CD4-positive, alpha-beta T cell treated with Interleukin-2 at 100 ng/mL for 4 hours (primary cell): ENCODE measurements around the gene AOX1.
"Not testable (repeated sequence)": the region's sequence is repeated elsewhere in the genome, so short reads cannot be mapped to it uniquely, and the experiment has no call there.

Source experiments
- DNase-seq: peaks from one replicate; pipeline ENCODE4 v3.0.0-alpha.2; 2020; ENCODE audit warnings: low spot score

Gene AOX1

DNA sequence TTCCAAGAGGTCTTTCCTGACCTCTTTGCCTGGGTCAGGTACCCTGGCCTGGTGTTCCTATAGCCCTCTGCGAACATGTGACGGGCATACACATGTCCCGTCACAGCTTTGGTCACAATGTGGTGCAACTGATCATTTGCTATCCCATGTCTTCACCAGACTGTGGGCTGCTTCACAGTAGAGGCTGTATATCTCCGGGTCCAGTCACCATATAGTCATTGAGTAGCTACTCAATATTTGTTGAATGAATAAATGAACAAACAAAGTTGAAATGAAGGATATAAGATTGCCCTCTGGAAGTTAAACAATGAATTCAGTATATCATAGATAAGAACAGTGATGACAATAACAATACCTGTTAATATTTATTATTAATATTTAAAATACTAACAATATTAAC, 16.8 kb downstream of the AOX1 start:
- no peak for DNase-seq

DNA sequence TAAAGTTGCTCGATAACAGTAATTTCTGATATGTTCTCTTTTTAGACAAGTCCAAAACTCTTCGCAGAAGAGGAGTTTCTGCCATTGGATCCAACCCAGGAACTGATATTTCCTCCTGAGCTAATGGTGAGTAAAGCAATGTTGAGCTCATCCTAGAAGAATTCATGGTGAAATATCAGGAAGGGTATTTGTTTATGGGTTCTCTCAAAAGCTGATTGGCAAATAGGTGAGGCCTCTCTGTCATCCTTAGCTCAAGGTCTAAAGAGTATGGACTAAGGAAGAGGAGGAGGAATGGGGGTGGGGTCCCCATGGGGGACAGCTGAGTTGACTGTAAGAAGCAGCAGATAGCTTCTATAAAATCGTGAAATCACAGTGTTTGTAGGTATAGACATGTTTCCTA, 18.2 kb downstream of the AOX1 start:
- no peak for DNase-seq

DNA sequence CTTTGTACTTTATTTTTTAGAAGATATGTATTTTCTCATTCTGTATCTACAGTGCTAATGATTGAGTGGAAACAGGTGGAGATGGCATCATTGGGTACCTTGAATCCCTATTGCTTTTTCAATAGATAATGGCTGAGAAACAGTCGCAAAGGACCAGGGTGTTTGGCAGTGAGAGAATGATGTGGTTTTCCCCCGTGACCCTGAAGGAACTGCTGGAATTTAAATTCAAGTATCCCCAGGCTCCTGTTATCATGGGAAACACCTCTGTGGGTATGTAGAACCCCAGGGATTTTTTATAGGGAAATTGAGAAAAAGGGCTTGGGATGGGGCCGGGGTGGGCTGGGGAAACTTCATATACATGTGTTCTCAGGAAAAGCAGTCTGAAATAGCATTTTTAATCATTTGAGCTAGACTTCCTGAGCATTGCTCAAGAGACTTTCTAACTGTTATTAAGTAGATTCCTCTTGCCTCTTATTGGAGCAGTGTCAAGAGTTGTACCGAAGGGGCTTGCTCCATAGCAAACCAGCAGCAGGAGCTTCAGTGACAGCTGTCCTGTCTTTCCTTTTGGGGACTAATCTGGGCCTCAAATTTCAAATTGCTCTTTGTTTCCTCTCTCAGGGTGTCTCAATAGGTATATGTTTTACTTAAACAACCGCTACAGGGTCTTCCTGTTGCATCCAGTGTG, 18.9 kb downstream of the AOX1 start:
- no peak for DNase-seq

DNA sequence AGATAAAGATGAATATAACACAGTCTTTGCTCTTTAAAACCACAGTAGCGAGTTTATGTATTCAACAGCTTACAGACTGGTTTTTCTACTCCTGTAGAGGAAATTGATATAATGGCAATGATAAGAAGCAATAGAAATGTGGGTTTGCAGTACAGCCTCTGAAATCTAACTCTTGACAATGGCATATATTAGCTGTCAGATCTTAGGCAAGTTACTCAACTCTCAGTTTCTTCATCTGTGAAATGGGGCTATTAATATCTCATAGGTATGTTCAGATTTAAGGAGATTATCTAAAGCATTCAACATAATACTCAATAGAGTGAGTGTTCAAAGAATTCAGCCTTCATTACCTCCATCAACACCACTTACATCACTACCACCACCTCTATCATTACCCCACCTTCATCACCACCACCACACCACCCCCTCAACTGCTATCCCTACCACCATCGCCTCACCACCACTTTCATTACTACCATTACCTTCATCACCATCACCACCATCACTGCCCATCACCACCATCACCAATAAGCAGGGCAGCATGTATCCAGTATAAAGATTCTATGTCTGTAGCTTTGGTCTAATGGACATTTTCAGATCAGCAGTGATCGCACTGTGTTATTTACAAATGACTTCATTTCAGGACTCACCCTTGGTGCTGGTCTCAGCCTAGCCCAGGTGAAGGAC, 22.7 kb downstream of the AOX1 start:
- DNase-seq: no peak

DNA sequence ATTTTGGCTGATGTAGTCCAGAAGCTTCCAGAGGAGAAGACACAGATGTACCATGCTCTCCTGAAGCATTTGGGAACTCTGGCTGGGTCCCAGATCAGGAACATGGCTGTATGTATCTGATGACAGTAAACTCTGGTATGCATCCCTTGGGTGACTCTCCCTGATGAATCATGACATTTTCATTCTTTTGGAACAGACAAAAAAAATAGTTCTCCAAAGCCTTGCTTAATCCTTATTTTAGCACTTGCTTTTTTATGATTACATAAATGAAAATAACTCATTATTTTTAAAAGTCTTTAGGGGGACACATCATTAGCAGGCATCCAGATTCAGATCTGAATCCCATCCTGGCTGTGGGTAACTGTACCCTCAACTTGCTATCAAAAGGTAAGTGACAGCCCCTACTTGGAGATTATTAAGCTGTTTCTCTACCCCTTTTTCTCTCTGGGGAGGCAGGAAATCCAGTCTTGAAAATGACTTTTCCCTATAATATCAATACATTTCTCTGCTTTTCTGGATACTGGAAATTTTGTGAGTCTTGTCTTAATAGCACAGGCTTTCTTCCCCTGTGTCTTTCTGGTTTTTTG, 23.3 kb downstream of the AOX1 start:
- no peak for DNase-seq

DNA sequence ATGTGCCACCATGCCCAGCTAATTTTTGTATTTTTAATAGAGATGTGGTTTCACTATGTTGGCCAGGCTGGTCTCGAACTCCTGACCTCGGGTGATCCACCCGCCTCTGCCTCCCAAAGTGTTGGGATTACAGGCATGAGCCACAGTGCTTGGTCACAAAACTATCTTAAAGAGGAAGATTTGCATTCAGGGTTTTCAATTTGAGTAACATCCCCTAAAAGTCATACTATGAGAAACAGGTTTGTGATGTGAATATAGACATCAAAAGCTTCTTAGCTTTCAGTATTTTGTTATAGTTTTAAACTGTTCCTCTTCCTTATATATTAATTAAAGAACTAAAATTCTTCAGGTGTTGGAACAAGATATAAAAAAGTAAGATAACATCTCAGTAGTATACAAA, 24.4 kb downstream of the AOX1 start:
- DNase-seq: not testable (repeated sequence)

DNA sequence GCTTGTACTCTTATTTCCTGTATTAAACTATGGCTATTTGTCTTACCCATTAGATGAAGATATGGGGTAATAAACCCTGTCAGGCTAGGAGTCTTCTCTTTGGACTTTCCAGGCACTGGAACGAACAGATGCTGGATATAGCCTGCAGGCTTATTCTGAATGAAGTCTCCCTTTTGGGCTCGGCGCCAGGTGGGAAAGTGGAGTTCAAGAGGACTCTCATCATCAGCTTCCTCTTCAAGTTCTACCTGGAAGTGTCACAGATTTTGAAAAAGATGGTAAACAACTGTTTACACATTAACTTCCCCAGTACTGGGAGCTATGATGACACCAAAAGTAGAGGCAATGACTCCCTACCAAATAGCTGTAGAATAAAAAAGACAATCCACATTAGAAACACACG, 27.9 kb downstream of the AOX1 start:
- DNase-seq: no peak

DNA sequence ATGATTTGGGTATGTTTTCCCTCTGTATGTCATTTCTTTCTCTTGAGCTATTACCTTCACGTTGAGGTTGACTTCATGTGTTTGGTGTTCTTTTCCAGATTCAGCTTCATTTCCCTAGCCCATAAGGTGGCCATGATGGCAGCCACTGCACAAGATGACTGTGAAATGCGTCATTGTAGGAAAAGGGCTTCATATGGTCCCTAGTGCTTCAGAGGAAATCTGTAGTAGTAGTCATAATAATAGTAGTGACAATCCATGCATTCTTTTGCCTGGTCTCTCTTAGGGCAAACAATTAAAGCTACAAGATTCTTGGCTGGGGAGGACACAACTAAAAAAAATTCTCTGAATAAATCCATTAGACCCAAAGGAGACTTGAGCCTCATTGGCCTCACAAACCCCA, 28.4 kb downstream of the AOX1 start:
- no peak for DNase-seq

DNA sequence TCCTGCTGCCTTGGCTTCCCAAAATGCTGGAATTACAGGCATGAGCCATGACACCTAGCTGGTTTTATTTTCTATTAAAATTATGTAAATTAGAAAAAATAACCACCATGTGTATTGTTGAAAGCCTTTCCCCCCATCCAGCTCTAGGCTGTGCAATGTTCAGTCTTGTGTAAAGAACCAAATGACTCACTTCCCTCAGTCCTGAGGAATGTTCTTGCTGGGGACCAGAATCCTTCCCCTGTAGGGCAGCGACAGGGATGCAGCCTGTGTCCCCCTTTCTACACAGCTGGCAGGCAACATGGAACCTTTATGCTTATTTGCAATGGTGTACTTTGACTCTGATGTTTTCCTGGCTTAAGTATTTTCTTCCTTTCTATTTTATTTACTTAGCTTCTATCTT, 29.4 kb downstream of the AOX1 start:
- no peak for DNase-seq

DNA sequence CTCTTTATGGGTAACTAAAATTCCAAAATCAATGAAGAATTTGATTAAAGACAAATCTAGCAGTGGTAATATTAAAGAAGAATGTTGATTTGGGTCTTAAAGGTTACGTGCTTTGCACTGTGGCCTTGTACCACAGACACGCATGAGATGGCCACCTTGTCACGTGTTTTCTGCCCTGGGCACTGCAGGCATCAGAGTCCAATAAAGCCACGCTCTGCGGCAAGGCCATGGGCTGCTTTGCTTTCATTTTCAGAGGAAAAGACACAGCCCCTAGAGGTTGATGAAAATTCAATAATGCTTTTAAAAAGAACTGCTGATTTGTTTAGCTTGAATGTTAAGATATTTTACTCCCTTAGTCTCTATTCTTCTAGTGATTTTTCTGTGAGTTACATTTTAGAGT, 30.4 kb downstream of the AOX1 start:
- DNase-seq: no peak

DNA sequence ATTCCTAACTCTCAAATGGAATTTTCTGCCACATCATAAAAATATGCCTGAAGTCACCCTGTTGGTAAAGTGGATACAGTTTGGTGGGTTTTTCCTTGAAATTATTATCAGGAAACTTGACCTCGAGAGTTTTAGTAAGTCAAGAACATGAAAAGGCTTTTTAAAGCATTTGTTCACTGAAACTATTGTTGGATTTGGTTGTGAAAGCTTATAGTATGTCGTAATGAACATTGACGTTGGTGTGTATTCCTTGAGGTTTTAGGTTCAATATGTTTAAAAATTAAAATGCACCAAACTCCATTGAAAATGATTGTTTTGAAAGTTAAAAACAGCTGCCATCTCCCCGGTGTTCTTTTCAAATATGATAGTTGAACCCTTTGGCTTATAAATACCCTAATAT, 30.8 kb downstream of the AOX1 start:
- no peak for DNase-seq

DNA sequence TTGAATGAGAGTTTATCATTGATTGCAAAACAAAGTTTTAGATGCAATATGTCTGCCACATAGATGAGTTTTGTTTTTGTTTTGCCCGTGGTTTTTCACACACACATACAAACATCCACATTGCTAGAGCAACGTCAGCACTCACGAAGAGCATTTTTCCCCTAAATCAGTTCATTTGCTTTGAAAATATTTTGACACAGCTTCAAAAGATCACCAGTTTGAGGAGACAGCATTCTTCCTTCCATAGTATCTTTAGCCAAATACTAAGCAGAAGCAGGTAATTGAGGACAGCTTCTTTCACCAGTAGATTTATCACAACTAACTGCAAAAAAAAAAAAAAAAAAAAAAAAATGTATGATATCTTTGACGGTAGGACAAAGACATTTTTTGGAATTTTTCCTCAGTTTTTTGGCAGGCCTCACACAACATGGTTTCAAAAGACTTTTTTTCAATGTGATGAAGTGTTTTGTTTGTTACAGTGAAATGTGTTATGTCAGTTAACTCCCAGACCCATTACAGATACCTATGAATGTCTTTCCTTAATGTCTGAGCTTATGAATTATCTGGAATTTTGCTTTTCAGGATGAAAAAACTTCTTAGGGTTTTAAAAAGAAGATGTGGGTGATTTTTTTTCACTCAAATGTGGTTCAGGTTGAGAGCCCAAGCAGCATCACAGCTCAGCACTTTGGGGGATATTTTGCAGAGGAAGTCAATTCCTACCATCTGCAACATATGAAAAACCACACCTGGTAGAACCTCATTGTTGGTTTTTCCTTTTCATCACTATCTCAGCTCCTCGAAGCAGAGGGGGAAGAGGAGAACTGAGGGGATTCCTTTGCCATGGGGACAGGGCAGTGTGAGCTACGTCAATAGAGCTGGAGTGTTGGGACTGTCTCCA, 31.6 kb downstream of the AOX1 start:
- no peak for DNase-seq

DNA sequence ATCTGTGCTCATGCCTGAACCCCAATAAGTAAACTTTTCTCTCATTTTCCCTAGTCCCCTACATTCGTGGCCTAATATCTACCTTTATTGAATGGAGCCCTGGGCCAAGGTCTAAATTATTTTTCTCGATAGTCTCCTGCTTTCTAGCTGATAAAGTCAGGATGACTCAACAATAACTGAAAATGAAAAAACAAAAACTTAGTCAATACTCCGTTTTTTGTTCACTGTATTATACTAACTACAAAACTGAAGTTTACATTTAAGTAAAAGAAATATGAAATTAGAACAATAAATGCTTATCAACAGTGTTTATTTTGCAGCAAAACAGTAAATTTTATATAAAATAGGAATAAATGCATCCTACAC, 32.2 kb downstream of the AOX1 start:
- no peak for DNase-seq

DNA sequence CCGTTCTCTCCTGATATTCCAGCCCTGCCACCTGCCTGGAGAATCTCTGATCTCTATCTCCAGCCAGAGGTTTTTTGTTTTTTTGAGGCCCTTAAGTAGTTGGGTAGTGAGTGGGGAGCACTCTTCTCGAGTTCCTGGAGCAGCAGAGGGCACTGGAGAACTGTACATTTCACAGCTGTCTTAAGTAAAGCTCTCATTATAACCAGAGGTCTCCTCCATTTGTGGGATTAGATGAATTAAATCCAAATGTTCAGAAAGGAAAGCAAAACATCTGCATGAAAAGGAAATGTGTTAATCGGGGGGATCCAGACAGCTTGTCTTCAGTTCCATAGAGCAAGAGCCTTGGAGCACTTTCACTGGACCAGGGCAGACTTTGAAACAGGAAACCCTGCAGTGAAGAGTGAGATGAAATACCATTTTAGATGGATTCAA, 32.8 kb downstream of the AOX1 start:
- no peak for DNase-seq

DNA sequence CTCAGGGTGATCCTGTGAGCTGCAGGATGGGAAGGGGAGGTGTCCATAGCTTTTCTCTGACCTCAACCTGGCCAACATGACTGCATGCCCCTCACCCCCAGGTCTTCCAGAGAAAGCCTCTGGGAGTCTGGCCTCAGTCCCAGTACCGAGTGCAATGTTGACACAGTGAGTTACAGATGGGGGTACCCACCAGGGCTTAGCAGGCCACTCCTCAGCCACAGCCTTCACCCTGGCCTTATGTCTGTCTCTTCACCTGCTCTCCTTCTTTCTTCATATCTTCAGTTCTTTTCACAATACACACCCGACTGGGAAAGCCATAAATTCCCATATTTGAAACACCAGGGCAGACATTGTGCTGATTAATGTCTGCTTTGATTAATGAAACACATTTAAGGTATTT, 33.5 kb downstream of the AOX1 start:
- DNase-seq: no peak

DNA sequence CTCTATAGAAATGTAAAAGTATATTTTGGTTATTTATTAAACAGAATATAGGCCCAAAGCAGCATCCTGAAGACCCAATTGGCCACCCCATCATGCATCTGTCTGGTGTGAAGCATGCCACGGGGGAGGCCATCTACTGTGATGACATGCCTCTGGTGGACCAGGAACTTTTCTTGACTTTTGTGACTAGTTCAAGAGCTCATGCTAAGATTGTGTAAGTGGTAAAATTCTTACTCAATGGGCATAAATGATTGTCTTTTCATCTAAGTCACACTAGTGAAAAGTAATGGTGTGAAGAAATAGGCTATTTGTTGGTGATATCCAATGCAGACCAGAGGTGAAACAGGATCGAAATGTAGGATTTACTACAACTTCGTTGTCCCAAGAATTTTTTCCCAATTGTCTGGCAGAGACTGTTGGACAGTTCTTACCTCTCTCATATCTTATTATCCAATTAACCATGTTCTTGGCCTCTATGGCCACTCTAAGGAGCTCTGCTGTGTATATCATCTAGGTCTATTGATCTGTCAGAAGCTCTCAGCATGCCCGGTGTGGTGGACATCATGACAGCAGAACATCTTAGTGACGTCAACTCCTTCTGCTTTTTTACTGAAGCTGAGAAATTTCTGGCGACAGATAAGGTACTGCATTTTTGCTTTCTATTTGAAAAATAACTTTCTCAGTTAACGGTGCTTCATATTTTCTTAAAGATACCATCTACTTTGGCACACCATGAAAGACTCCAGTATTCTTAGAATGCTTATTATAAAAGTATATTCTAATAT, 35.0 kb downstream of the AOX1 start:
- DNase-seq: no peak

DNA sequence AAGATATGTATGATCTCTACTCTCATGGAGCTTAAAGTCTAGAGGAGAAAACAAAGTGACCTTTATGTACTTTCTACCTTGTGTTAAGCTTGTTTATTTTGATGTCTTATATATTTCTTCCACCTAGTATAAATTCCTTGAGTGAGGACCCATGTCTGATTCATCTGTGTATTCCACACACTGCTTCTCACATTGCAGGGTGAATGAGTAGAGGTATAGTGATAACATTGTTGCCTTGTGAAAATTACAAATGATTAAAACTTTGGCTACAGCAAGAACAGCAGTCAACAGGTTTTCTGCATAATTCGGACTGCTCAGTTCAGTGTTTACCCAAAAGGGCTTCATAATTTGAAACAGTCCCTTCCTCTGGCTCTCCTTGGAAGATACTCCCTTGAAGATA, 36.3 kb downstream of the AOX1 start:
- DNase-seq: no peak

DNA sequence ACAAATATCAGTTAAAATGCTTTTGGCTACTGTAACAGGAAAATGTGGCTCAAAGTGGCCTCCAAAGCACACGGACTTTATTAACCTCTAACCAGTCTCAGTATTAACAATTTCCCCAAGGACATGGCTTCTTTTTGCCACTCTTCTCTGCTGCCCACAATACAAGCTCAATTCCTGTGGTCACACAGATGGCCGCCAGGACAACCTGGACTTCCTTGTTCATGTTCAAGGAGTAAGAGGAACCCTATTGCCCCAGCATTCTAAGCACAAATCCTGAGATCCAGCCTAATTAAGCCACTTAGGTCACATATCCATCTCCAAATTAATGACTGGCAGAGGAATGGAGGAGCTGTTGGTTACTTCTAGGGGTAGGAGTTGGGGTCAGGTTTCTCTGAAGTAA, 38.2 kb downstream of the AOX1 start:
- DNase-seq: no peak

DNA sequence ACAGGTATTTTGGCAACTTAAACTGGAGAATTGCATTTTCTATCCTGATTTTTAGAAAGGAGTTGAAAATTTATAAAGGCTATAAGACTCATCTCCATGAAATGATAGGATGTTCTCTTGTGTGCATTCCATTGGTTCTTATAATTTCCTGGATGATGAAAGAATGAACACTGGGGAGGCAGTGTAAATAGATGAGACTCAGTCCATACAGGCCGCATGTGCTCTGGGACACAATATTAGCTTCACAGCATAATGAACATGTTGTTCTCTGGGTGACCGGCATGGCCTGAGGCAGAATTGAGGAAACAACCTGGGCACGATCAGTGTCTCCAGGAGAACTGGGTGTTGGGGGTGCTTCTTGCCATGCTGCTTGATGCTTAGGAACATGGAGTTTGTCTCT, 38.8 kb downstream of the AOX1 start:
- no peak for DNase-seq

DNA sequence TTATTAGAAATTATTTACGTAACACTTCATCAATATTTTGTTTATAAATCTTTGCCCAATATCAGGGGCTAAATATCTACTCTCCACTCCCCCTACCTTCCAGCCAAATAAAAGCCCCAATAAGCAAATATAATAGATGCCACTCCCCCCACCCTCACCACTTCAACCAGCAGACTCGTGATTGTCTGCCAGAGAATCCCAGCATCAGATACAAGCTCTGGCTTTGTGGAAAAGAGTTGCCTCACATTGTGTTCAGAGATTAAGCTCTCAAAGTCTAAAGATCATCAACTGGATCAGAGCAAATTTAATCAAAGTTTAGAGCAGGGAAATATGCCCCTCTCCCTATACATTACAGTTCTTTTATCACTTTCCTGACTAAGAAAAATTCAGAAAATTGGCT, 39.5 kb downstream of the AOX1 start:
- DNase-seq: no peak

DNA sequence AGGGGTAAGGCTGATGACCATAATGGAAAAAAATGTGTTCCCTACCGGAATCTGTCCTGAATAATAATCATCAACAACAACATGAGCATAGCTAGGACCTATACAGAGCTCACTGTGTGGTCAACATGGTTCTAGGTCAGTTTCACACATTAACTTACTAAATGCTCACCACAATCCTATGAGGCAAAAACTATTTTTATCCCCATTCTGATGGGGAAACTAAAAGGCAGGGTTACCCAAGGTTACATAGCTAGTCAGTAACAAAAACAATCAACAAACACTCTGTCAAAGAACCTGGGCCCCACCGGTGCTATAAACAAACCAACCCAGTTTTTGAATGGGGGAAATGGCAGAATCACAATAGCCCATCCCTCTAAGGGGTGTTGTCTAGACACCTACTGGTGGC, 40.1 kb downstream of the AOX1 start:
- no peak for DNase-seq
